Stimulated activated CD4-positive, alpha-beta T cell treated with anti-CD3 and anti-CD28 coated beads, TNF-alpha, amount 100 ng/mL, for 48 hours (primary cell): ENCODE measurements around the gene EFR3B.

Source experiments
- DNase-seq, 3 donors: peaks; one replicate each; pipeline ENCODE4 v3.0.0-alpha.2; 2020; ENCODE audit warnings: low read depth in 3 of 3

Gene EFR3B

GRCh38 chr2:25184254-25184653 is 142.4 kb downstream of the EFR3B start:
- no peak for DNase-seq

- no peak for DNase-seq
Observed at GRCh38 chr2:25187729-25188350, 146.0 kb downstream of the EFR3B start.

- no peak for DNase-seq
Observed at GRCh38 chr2:25188405-25188804, 146.5 kb downstream of the EFR3B start.

GRCh38 chr2:25190536-25190935 is 148.7 kb downstream of the EFR3B start:
- DNase-seq: no peak

GRCh38 chr2:25194576-25195122 is 152.8 kb downstream of the EFR3B start:
- no peak for DNase-seq

DNA sequence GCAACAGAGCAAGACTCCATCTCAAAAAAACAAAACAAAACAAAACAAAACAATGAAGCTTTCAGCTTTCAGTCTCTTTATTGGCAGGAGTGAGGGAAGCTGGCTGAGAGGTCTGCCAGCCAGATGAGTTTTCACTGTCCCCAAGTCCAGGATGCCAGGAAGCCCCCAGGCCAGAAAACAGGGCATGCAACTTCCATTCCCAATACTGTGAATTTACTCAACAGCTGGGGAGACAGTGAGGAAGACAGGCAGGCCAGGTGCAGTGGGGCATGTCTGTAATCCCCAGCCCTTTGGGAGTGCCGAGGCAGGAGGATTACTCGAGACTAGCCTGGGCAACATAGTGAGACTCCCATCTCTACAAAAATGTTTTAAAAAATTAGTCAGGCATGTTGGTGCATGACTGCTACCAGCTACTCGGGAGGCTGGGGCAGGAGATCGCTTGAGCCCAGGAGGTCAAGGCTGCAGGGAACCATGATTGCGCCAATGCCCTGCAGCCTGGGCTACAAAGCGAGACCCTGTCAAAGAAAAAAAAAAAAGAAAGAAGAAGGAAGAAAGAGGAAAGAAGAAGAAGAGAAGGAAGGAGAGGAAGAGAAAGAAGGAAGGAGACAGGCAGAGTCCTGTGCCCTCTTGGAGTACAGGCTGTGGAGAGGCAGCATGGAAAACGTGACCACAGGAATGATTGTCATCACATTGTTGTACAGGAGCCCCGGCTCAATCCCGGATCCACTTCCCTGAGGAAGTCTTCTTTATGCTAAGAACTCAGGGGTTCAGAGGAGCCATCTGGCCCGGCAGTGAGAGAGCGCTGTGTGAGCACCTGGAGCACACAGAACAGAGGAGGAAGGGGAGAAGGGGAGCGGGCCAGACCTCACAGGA is 155.7 kb downstream of the EFR3B start:
- no peak for DNase-seq

DNA sequence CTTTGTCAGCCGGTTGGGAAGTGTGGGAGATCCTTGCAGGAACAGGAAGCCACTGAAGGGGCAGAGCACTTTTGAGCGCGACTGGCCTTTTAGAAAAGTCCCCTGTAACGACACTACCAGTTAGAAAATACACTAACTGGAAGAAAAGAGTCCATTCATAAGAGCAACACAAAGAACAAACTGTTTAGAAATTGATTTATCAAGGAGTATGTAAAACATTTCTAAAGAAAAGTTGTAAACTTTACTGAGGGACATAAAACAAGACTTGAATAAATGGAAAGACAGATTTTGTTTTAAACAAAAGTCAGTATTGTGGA is 156.3 kb downstream of the EFR3B start:
- no peak for DNase-seq

GRCh38 chr2:25198576-25198975 is 156.7 kb downstream of the EFR3B start:
- no peak for DNase-seq

- DNase-seq: no peak
Observed at GRCh38 chr2:25201265-25201664, 159.4 kb downstream of the EFR3B start.

DNA sequence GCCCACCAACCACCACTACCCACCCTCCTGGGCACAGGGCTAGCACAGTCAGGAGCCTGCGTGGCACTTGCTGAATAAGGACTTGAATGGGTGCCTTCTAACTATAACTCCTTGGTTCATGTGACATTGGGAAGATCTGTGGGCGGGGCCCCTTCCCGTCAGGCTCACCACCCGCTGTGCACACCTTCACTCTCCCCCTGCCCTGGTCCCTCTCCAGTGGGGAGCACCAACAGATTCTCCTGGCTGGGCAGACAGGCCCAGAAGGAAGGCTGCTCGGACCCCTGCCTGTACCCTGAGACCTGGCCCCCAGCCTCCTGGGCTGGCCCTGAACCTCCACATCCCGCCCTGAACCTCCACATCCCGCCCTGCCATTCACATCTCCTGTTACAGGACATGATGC is 159.9 kb downstream of the EFR3B start:
- no peak for DNase-seq

DNA sequence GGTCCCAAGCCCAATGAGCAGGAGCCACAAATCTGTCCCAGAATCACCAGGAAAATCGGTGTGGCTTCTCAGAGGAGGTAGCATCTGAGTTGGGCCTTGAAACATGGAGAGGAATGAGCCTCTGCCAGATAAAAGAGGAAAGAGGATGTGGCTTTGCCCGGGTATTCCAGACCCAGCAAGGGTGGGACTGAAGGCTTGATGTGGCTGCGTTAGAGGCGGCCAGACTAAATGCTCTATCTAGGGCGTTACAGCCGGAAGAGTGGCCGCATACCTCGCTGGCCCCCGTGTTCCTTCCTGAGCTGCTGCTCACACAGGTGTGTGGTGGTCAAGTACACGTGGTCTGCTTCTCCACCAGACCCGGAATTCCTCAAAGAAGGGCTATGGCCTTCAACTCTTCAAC is 160.4 kb downstream of the EFR3B start:
- DNase-seq: no peak

DNA sequence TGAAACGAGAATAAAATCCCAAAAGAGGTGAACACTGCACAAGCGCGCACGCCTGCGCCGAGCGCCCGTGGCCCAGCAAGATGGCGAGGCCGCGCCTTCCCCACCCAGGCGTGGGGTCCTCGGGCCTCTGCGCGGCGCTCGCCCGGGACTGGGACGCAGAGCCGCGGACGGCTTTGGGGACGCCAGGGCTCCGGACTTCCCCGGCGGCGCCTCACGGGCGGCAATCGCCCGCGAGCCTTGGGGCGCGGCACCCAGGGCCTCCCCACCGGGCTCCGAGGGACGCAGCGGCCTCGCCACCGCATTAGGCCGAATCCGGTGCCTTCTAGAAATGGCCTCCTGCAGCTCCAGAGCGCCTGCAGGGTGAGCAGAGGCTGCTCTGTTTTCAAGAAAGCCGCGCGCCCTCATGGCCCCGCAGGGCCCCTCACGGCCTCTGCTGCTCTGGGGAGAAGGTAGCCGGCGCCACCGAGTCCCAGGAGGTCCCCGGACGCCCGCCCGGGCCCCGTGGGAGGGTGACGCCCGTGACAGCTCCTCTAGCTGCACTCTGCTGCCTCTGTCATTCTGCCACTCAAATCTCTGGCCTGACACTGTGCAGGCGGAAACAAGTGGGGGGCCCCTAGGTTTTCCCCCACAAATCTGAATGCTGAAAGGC is 162.4 kb downstream of the EFR3B start:
- DNase-seq: no peak

DNA sequence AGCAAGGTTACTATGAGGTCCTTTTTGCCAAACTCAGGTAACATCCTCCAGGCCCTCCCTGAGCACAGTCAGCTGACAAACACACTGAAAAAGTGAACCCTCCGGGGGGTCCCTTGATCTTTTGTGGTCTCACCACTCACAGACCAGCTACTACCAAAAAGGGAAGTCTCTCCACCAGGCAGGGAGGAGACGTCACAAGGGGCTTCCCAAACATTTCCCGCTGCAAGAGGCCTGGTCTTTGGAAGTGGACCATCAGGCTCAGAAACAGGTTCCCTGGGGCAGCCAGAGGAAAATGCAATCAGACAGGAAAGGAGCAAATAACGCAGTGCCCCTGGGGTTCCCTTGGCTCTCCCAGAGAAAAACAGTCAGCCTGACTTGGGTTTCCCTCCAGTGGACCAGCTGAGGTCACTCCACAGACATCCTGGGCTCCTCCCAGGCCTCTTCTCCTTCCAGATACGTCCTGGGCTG is 165.2 kb downstream of the EFR3B start:
- no peak for DNase-seq
